Activated T-cell treated with anti-CD3 and anti-CD28 coated beads, Interleukin-2, amount 50 U/mL, for 48 hours (primary cell): Measurements from ENCODE around the gene MVP.

Experiments
- DNase-seq, 2 experiments: peaks; one replicate each; pipeline ENCODE4 v3.0.0-alpha.2; 2020

MVP gene

DNA sequence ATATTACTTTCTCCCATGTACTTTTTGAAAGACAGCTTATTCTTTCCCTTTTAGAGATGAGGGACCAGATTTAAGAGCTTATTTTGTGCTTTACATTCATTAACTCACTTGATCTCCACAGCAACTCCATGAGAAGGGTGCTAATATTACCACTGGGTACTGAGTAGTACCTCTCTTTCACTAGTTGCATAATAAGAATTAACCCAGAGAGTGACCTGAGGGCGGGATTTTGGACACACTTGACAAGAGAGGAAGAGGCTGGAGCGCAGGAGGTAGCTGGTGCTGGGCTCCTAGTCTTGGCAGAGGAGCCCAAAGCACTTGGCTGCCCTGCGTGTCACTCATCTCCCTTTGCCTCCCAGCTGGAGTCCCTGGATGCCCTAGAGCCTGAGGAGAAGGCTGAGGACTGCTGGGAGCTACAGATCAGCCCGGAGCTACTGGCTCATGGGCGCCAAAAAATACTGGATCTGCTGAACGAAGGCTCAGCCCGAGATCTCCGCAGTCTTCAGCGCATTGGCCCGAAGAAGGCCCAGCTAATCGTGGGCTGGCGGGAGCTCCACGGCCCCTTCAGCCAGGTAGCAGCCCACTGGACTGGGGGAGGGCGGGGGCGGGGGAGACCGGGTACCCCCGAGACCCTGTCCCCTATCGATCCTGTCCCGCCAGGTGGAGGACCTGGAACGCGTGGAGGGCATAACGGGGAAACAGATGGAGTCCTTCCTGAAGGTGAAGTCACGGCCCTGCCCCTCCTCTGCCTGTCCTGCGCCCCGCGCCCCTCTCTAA lies 15.6 kb upstream of the MVP start:
- DNase-seq: no peak

GRCh38 chr16:29805232-29806098 lies 14.8 kb upstream of the MVP start:
- peak; percentile 97 to 98 for DNase-seq

DNA sequence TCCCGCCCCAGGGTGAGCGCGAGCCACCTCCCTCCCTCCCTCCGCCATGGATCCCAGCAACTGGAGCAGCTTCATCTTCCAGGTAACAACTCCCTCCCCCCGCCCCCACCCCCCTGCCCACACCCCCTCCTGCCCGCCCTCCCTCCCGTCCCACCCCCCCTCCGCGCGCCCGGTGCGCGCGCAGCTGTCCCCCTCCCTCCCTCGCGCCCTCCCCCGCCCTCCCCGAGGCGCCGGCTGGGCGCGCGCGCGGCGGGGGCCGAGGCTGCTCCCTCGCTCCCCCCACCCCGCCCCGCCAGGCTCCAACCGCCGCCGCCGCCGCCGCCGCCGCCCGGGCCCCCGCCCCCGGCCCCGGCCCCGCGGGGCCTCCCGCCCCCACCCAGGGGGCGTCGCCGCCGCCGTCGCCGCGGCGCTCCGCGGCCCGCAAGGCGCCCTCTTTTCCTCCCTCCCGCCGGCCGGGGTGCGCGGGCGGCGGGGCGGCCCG lies 14.1 kb upstream of the MVP start, which contains the start of gene MAZ:
Gene MAZ (plus strand): TSS at position 431 of the 481 bp plus-strand sequence. CDS start 173 bp downstream, outside the sequence.
- no peak for DNase-seq

GRCh38 chr16:29806641-29807425 lies 13.4 kb upstream of the MVP start:
- DNase-seq: peak; percentile 78 to 80

GRCh38 chr16:29807426-29808218 lies 12.6 kb upstream of the MVP start:
- DNase-seq: peak; percentile 92 to 94

DNA sequence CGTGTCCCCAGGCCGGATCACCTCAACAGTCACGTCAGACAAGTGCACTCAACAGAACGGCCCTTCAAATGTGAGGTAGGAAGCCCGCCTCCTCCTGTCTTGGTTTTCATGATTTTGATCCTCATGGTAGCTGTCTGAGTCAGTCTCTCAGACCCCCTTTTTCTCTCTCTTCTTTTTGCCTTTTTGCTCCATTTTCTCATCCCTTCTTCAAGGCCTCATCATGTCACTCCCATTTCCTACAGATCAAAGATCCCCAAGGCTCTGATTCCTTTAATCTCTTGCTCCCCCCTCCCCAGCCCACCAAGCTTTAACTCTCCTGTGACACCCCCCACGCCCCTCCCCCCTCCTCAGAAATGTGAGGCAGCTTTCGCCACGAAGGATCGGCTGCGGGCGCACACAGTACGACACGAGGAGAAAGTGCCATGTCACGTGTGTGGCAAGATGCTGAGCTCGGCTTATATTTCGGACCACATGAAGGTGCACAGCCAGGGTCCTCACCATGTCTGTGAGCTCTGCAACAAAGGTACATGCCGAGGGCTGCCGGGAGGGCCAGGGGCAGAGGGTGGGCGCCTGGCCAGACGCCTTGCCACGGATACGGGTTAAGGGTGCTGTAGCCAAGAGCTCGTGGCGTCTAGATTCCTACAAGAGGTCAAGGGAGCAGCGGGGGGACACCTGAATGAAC lies 11.9 kb upstream of the MVP start:
- peak; percentile 65 to 66 for DNase-seq

DNA sequence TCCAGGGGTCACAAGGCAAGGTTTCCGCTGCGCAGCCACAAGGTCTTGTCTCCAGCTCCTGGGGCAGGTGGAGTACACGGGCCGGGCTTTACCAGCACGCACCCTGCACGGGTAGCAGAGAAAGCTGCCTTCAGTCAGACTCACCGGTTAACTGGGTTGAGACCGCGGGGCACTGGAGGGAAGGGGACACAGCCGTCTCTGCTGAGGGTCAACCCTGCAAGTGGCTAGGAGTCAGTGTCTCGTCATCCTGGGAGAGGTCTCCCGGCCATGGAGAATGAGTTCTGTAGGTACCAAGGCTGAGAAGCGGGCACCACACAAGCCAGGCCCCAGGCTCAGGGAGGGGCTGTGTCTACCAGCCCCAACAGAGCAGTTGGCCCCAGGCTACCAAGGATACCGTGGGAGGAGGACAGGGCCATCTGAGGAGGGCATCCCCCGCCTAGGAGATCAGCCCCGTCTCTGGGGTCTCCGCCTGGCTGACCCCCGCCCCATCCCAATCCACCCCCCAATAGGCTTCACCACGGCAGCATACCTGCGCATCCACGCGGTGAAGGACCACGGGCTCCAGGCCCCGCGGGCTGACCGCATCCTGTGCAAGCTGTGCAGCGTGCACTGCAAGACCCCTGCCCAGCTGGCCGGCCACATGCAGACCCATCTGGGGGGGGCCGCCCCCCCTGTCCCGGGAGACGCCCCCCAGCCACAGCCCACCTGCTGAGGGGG lies 11.1 kb upstream of the MVP start:
- no peak for DNase-seq

DNA sequence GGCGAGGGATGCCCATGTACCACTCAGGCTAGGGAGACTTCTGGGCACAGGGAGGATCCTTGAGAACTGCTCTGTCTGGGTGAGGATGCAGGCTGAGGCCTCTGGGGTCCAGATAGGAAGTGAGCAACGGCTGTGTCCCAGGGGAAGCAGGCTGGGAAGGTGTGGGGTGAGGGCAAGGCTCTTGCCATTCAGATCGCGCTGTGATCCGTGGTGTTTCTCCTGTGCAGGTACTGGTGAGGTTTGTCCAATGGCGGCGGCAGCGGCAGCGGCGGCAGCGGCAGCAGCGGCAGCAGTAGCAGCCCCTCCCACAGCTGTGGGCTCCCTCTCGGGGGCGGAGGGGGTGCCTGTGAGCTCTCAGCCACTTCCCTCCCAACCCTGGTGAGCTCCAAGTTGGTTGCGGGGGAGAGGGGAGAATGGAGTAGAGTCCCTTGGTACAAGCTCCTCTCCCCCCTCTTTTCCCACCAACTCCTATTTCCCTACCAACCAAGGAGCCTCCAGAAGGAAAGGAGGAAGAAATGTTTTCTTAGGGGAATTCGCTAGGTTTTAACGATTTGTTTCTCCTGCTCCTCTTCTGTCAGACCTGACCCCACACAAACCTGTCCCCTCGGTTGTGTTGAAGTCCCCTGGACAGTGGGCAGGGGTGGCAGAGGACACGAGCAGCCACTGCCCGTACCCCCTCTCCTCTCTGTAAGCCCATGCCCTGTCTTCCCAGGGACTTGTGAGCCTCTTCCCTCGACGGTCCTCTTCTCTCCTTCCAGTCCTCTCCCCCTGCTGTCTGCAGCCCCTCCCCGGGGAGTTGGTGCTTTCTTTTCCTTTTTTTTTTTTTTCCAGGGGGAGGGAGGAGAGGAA lies 10.2 kb upstream of the MVP start:
- peak; percentile 64 to 68 for DNase-seq

DNA sequence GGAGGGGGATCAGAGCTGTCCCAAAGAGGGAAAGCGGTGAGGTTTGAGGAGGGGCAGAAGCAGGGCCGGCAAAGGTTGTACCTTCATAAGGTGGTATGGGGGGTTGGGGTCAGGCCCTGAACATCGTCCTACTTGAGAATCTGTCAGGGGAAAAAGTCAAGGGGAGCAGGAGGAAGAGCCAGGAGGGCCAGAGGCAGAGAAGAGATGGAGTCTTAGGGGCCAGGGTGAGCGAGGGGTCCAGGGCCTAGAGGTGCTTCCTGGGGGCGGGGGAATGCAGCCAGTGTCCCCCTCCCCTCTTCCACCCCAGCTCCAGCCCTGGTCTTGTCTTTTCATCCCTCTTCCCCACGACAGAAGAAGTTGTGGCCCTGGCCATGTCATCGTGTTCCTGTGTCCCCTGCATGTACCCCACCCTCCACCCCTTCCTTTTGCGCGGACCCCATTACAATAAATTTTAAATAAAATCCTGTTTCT lies 9.5 kb upstream of the MVP start:
- no peak for DNase-seq

- peak; percentile 86 to 90 for DNase-seq
Measured at GRCh38 chr16:29811170-29811895, 8.9 kb upstream of the MVP start.

GRCh38 chr16:29811896-29812665 lies 8.2 kb upstream of the MVP start, which contains the start of gene PRRT2:
Gene PRRT2, plus strand, starts transcription at chr16:29812193. Its CDS starts 862 bp downstream, at chr16:29813055.
- DNase-seq: peak; percentile 72 to 75

DNA sequence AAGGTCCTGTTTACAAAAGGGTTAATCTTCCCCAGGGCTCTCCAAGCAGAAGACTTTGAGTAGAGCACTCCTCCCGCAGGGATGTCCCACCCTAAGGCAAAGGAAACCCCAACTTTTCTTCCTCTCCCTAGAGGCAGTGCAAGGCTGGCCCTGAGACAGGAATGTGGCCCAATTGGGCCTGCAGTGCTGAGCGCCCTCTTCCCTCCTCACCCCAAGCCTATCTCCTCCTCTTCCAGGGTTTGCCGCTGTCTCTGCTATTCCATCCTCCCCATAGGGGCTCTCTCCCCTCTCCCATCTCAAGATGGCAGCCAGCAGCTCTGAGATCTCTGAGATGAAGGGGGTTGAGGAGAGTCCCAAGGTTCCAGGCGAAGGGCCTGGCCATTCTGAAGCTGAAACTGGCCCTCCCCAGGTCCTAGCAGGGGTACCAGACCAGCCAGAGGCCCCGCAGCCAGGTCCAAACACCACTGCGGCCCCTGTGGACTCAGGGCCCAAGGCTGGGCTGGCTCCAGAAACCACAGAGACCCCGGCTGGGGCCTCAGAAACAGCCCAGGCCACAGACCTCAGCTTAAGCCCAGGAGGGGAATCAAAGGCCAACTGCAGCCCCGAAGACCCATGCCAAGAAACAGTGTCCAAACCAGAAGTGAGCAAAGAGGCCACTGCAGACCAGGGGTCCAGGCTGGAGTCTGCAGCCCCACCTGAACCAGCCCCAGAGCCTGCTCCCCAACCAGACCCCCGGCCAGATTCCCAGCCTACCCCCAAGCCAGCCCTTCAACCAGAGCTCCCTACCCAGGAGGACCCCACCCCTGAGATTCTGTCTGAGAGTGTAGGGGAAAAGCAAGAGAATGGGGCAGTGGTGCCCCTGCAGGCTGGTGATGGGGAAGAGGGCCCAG lies 7.3 kb upstream of the MVP start:
- DNase-seq: no peak

- DNase-seq: no peak
Measured at GRCh38 chr16:29813644-29814562, 6.4 kb upstream of the MVP start.

DNA sequence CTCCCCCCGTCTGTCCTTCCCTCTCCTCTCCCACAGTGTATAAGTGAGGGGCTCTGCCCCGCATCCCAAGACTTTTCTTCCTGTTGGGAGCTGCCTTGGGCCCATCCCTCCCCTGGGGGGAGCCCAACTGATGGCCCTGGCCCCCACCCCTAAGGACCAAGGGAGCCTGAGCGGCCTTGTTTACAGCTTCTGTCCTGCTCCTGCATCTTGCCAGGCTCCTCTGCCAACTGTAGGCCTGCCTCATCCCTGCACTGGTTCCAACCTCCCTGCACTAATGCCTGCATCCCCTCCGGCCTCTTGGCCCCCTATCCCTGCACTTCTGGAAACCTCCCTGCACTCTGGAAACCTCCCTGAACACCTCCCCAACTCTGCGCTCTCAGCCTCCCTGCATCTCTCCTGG lies 5.7 kb upstream of the MVP start:
- no peak for DNase-seq

DNA sequence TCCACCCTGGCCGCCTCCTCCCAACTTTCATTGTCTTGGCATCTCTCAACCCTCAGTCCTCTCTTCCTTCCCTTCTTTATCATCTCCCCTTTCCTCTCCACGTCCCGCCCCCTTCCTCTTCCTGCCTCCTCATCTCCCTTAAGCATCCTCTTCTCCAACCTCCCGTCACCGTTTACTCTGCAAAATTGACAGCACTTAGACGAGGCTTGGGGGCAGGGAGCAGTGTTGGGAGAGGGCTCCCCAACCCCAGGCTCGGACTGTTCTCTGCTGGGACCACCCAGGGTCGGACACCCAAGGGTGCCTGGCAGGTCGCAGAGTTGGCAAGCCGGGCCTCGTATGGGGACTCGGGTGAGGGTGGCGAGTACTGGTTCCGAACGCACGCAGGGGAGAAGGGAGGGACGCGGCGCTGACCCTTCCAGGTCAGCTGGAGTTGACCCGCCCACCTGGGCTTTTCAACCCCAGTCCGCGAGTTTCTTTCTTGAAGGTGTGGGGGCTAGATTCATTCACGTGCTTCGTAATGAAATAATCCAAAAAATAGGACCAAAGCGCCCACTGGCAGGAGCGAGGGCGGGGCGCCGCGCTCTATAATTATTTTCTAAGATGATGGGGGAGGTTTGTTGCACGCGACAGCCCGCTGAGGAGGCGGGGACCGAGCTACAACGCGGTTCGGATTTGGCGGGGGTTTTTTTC lies 5.1 kb upstream of the MVP start:
- DNase-seq: peak; percentile 54 to 62
